Jurkat, Clone E6-1 (cell line): ENCODE data around the gene TDRD9. TPM values are rescaled to one million over a fixed set of nuclear protein-coding genes. Genes with fewer than 3 reads are reported as not detected.
"Not testable (repeated sequence)": the region's sequence is repeated elsewhere in the genome, so short reads cannot be mapped to it uniquely, and the experiment has no call there.

Experiments
- DNase-seq: peaks from one replicate; pipeline ENCODE4 v3.0.0-alpha.2; 2011; ENCODE audit warnings: low read depth, low spot score
- H3K4me3 ChIP-seq: 2 replicates; pipeline ENCODE4 v1.5.1; 2011; ENCODE audit warnings: mild to moderate bottlenecking, low read length, control low read depth, moderate library complexity
- polyA plus RNA-seq: library from polyadenylated mRNA; unstranded; fragments of >200 nt; gene quantifications from one replicate; pipeline ENCODE4 v1.2.1, GENCODE V29; 2012; ENCODE audit warnings: missing spikeins; ENCODE audit not compliant: insufficient read length, insufficient read depth

The TDRD9 gene
- not detected for polyA plus RNA-seq

- H3K4me3 ChIP-seq: no peak within 1 kb of the TSS
- no peak for DNase-seq
These were observed at the start of gene TDRD9 for GRCh38 chr14:103928011-103928890. Gene TDRD9, plus strand, starts transcription at chr14:103928456. Its CDS starts 54 bp downstream, at chr14:103928510.

- DNase-seq: no peak
- no peak overlapping the region for H3K4me3 ChIP-seq
These were observed 49.1 kb upstream of the TDRD9 start for GRCh38 chr14:103879118-103879569.

- no peak for DNase-seq
- H3K4me3 ChIP-seq: no peak overlapping the region
These were observed 48.5 kb upstream of the TDRD9 start for GRCh38 chr14:103879570-103880347.

DNA sequence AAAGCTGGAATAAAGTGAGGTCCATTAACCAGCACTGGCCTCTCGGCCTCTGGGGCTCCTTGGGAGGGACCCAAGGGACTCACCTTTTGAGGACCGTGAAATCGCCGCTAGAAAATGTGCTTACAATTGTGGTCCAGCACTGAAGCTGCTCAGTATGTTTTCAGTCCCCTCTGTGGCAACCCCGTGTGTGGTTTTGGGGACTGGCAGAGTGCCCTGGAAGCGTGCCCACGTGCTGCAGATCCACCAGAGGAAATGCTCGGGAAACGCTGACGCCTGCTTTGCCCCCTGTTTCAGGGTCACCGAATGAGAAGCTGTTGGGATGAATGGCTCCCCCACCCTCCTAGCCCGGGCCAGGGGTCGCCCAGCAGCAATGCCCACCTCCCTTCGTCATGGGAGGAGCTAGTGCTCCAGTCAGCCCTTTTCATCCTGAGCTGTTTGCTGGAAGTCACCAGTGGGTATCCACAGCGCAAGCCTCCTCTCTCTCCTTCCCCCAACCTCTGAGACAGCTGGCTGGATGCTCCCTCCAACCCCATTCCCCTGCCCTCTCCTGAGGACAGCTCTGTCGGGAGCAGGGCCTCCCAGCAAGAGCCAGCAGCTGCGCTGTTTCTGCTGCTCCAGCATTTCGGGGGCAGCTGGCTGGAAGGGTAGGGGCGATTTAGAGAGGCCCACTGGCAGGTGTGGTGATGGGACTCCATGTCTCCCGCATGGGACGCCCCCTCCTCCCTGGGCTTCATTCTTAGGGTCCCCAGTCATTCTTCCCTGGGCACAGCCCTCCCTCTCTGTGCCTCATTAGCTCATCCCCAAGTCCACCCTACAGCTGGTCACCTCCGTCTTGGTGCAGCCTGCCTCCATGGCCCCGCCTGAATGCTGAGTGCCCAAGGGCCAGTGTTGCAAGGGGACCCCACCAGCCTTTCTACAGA is 47.6 kb upstream of the TDRD9 start:
- DNase-seq: peak; percentile 36
- no peak overlapping the region for H3K4me3 ChIP-seq

- no peak overlapping the region for H3K4me3 ChIP-seq
- DNase-seq: no peak
These were observed 46.7 kb upstream of the TDRD9 start for GRCh38 chr14:103881268-103882201.

DNA sequence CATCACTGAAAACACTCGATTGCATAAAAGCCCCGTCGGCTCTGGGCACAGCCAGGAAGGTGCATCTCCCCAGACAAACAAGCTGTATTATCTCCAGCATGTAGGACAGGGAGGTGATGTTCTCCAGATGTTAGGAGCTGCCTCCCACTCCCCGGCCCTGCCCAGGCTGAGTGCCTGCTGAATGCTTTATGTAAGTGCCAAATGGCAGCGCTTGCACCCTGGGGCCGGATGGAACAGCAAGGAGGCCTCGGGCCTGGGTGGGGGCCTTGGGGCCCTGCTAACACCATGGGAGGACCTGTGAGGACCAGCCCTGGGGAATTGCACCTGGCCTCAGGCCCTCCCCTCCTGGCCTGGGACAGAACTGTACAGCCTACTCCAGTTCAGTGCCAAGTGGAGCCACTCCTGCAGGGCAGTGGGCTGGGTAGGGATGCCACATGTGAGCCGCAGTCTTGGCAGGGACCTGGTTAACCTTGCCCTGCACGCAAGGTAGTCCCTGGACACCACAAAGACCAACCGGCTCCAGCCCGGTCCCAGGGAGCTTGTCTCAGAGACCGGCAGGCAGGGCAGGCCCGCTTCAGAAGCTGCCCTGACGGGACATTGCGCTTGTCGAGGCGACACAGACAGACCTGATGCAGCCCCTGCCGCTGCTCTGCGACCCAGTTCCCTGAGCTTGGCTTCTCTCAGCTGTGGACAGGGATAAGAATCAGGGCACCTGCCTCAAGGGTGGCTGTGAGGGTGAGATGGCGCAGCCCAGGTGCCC is 45.6 kb upstream of the TDRD9 start:
- DNase-seq: no peak
- no peak overlapping the region for H3K4me3 ChIP-seq

DNA sequence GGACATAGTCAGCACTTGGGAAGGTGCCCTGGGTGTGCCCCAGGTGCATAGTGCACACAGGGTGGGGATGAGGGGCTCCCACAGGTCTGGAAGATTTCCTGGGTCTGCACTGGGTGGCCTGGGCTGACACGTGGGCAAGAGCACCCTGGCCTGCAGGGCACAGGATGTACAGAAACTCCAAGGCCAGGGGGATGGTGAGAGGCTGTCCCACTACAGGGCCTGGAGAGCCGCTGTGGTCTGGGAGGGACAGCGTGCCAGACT is 45.1 kb upstream of the TDRD9 start:
- H3K4me3 ChIP-seq: no peak overlapping the region
- DNase-seq: no peak

DNA sequence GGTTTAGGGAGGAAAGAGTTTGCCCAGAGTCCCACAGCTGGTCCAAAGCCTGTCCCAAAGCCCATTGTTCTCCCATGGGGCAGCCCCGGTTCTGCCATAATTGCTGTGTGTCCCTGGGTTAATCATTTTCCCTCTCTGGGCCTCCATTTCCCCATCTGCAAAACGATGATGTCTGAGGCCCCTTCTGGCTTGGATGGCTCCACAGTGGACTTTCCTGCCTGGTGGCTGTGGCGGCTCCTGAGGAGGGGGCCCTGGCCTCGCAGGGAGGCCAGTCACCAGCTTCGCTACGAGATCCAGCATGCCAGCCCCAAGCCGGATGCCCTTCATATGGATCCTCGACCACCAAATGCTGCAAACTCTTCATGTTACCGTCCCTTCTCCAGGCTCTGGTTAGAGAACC is 43.4 kb upstream of the TDRD9 start:
- no peak overlapping the region for H3K4me3 ChIP-seq
- no peak for DNase-seq

GRCh38 chr14:103885509-103885932 is 42.7 kb upstream of the TDRD9 start:
- DNase-seq: no peak
- no peak overlapping the region for H3K4me3 ChIP-seq

- DNase-seq: no peak
- no peak overlapping the region for H3K4me3 ChIP-seq
These were observed 41.7 kb upstream of the TDRD9 start for GRCh38 chr14:103886304-103887169.

GRCh38 chr14:103887170-103887501 is 41.1 kb upstream of the TDRD9 start:
- no peak for DNase-seq

DNA sequence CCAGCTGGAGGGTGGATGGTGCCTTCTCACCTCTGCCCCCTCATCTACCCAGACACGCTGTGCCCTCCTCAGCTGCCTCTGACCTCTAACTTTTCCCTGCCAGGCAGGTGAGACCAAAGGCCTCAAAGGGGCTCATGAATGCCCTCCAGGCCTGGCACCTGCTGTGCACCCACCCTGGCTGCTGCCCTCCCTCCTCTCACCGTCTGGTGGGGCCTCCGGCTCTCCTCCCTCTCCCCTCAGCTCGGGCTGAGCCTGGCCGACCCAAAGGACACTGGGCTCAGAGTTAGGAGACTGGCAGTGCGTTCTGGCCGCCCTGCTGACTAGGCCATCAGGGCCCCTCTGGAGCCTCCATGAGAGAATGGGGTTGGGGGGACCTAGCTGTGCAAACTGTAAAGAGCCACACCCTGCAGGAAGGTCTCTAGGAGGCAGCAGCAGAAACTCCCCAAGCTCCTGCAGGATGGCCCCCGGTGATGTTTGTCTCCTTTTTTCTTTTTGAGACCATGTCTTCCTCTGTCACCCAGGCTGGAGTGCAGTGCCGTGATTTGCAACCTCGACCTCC is 40.6 kb upstream of the TDRD9 start:
- no peak overlapping the region for H3K4me3 ChIP-seq
- no peak for DNase-seq

More at GRCh38 chr14:103887170-103887501, 41.1 kb upstream of the TDRD9 start:
- no peak overlapping the region for H3K4me3 ChIP-seq

DNA sequence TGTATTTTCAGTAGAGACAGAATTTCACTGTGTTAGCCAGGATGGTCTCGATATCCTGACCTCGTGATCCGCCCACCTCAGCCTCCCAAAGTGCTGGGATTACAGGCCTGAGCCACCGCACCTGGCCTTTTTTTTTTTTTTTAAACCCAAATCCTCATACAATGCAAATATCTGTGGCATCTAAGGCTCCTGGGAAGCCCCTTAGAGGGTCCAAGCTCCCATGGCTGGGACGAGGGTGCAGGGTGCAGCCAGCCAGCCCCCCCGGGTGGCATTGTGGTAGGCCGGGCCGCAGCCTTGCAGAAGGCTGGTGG is 39.3 kb upstream of the TDRD9 start:
- DNase-seq, H3K4me3 ChIP-seq: not testable (repeated sequence)

DNA sequence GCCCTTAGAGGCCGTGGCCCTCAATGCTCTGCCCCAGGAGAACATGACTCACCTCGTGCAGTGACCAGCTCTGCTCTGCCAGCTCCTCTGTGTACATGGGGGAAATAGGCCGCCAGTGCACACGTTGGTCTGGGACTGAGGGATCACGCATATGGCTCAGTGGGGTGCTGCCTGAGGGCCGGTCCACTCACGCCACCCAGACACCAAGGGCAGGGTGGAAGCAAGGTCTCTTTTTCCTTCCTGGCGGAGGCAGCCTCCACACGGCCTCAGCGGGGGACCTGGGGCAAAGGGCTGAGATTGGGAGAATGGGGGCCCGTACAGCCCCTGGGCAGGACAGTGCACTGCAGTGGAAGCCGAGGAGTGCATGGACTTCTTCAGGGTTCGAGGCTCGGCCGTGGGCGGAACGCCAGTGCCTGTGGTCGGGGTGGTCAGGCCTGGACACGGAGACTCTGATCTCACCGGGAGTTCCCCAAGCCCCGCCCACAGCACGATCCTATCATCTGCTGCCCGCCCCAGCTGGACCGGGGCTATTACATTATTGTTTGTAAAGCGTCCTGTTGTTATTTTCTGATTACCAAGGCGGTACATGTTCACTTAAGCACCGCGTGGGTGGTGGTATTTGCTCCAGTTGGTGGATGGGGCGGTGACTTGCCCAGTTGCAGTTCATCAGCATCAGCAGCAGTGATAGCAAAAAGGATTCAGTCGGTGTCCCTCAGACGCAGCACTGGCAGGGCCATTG is 38.8 kb upstream of the TDRD9 start:
- DNase-seq: no peak
- no peak overlapping the region for H3K4me3 ChIP-seq

DNA sequence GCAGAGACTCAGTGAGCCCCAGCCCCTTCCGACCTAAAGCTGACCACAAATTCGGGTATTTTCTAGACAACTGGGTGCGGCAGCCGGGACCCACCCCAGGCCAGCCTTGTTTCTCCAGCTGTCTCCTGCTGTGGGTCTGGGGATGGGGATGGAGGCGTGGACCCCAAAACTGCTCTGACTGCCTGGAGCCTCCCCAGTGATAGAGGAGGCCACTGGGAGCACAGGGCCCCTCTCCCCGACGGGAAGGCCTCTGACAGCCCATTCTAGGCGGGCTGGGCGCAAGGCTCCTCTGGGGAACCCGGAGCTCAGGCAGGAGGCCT is 38.2 kb upstream of the TDRD9 start:
- no peak for DNase-seq
- no peak overlapping the region for H3K4me3 ChIP-seq
